ENCODE data around the gene PPP3CA.
"Not testable (repeated sequence)": the region's sequence is repeated elsewhere in the genome, so short reads cannot be mapped to it uniquely, and the experiment has no call there.

PPP3CA gene

DNA sequence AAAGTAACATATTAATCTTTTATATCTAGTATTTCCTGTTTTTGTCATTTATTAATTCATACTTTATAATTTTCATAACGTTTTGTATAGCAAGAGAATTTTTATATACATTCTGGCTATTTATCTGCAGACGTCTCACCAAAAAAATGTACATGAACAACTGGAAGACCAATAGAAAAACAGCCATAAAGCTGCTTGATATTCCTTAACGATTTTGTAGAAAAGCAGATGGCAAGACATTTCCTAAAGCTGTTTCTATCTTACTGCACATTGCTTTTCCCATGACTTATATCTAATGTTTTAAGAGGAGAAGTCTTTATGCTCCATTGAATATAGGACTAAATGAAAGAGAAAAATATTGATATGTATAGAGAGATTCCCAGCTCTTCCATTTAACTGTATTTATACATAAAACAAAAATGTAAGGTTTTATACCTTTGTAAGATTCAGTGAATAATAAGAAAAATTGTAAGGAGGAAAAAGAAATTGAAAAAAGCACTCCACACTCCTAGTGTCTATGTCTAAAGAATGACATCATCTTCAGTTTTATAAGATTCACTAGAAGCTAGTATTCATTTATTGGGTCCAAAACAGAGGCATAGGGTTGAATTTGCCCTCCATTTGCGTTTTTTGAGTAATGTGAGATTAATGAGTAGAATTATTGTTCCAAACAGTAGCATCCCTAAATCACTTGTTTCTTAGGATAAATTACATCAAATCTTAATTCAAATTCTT lies 248.5 kb downstream of the PPP3CA start:
- no peak for DNase-seq (ENCODE audit: low spot score)

DNA sequence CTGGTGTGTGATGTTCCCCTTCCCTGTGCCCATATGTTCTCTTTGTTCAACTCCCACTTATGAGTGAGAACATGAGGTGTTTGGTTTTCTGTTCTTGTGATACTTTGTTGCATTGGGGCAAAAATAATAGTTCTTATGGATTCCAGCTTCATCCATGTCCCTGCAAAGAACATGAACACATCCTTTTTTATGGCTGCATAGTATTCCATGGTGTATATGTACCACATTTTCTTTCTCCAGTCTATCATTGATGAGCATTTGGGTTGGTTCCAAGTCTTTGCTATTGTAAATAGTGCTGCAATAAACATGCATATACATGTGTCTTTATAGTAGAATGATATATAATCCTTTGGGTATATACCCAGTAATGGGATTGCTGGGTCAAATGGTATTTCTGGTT lies 254.7 kb downstream of the PPP3CA start:
- DNase-seq (ENCODE audit: low spot score) = not testable (repeated sequence)

- no peak for DNase-seq (ENCODE audit: low spot score)
These were observed 258.2 kb downstream of the PPP3CA start for GRCh38 chr4:101089168-101089567.

- peak; percentile 2 for DNase-seq (ENCODE audit: low spot score)
These were observed 260.3 kb downstream of the PPP3CA start for GRCh38 chr4:101086801-101087586.

DNA sequence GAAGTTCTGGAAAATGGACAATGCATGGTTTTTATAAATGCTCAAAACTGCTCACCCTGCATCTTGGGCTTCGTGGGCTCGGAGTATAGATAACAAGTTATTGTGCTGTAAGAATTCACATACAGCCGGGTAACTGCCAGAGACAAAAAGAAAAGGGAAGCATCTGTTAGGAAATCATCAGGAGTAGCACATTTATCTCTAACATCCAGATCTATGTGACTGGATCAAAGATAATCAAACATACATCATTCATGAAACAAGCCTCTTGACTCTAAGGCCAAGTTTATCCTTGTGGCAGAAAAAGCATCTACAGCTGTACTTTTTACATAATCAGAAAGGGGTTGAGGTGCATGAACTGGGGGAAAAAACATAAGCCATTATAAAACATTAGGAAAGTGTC lies 264.2 kb downstream of the PPP3CA start:
- no peak for DNase-seq (ENCODE audit: low spot score)

DNA sequence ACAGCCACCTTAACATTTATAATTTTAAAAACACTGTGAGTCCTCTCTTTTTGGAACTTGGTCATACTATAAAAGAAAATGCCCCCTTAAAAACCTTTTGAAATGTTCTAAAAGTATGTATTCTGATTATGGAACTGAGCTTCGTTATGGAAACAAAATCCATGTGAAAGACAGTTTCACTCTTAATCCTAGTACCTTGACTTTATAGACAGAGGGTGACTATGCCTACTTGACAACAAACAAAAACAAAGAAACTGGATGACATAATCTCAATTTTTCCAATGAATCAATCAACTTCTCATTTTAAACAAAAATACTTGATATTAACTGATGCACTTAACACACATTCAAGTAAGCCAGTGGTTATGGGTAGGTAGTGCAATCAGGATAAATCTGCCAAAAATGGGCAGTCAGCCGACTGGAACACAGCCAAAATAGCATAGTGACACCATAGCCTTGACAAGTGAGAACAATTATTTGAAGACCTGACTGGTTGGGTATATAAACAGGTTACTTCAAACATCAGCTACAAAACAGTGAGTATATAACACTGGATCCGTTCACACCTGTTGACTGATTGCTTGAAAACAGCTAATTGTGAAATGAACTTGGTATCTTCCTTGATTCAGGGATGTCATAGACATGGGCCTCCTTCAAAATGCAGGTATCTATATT lies 265.5 kb downstream of the PPP3CA start:
- no peak for DNase-seq (ENCODE audit: low spot score)

DNA sequence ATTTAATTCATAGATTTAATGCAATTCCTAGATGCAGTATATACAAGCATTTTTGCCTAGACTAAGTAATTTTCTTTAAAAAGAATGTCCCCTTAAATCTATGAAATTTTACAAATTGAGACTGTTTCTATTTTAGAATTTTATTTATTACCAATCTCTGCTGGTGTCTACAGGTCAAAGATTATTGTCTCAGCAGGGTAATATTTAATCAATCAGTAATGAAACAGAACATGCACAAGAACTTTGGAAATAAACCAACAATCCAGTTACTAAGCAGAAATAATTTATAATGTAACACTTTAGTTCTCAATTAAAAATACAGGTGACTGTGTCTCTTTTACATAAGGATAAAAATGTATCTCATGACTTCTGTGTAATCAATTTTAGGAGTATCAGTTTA lies 266.2 kb downstream of the PPP3CA start:
- DNase-seq (ENCODE audit: low spot score) = no peak

DNA sequence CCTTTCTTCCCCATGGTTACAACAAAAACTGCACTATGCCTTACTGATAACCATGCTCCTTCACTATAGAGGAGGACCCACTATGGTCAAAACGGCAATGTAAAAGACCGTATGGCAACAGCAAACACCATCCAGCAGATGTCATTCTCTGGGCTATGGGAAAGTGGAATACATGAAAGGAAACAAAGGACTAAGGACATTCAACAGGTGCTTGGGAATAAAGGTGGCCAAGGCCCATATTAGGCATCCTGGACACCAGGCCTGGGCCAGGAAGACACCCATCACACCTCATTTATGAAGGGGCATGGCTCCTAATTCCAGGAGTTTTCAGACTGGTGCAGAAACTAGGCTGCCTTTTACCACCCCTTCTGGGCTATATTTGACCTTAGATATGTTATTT lies 268.4 kb downstream of the PPP3CA start:
- no peak for DNase-seq (ENCODE audit: low spot score)

GRCh38 chr4:101076032-101076431 lies 271.3 kb downstream of the PPP3CA start:
- DNase-seq (ENCODE audit: low spot score) = no peak

DNA sequence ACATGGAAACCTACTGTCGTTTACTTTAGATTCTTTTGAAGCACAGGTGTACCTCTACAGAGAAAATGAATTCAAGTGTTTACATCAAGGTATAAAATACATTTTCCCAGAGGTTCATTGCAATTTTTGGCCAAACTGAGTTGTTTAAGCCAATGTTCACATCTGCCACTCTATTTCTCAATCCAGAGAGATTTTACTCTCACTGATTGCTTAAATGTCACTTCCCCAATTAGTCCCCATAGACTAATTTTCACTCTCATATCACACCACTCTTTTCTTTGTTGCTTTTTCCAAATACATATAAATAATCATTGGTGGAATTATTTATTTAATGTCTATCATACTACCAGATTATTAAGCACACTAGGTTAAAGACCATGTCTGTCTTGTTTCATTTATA lies 271.8 kb downstream of the PPP3CA start:
- DNase-seq (ENCODE audit: low spot score) = no peak

DNA sequence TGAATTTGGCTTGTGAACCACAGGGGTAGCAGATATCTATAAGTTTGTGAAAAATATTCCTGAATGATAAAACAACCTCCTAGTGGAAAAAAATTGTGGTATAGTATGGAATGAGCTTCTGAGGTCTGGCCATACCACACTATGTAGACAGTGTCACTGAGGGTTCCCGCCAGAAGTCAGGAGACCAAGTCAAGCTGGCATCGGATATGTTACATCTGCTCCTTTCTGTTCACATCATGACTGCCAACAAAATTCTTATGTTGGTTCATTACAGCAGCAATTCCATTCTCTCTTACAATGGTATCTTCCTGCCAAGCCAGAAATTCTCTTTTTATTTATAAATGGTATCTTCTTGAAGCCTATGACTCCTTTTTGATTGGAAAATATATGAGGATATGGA lies 273.0 kb downstream of the PPP3CA start:
- DNase-seq (ENCODE audit: low spot score) = no peak

DNA sequence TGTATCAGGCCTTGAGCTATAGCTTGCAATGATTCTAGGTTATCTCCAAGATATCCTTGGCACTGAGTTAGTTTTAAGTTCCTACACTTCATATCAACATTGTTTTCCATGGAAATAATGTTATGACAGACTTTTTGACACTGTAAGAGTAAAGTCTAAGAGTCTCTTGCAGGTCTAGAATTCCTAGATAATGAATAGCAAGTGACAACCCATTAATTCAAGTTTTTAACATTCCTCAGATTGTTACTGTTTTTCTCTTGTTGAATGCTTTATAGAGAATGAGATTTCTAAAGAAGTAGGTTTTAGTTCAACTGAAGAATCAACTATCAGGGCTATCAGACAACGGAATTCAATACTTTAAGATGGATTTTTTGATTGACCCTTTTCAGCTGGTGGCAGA lies 276.1 kb downstream of the PPP3CA start:
- DNase-seq (ENCODE audit: low spot score) = no peak

GRCh38 chr4:101068115-101068514 lies 279.2 kb downstream of the PPP3CA start:
- DNase-seq (ENCODE audit: low spot score) = no peak

DNA sequence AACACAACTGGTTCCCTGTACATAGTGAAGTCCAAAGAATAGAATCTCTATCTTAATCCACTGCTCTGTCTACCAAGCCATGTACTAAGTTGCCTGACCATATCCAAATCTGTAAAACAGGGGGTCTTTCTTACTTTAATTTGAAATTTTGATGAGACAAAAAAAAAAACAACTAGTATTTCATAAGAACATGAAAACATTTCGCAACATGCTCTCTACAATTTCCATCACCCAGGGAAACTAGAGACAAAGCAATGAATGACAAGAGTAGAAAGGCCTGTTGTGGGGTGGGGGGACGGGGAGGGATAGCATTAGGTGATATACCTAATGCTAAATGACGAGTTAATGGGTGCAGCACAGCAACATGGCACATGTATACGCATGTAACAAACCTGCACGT lies 279.9 kb downstream of the PPP3CA start:
- peak; percentile 1 for DNase-seq (ENCODE audit: low spot score)

GRCh38 chr4:101066626-101067170 lies 280.6 kb downstream of the PPP3CA start:
- no peak for DNase-seq (ENCODE audit: low spot score)

- DNase-seq (ENCODE audit: low spot score) = no peak
These were observed 281.3 kb downstream of the PPP3CA start for GRCh38 chr4:101065935-101066485.

GRCh38 chr4:101065346-101065745 lies 282.0 kb downstream of the PPP3CA start:
- DNase-seq (ENCODE audit: low spot score) = no peak

DNA sequence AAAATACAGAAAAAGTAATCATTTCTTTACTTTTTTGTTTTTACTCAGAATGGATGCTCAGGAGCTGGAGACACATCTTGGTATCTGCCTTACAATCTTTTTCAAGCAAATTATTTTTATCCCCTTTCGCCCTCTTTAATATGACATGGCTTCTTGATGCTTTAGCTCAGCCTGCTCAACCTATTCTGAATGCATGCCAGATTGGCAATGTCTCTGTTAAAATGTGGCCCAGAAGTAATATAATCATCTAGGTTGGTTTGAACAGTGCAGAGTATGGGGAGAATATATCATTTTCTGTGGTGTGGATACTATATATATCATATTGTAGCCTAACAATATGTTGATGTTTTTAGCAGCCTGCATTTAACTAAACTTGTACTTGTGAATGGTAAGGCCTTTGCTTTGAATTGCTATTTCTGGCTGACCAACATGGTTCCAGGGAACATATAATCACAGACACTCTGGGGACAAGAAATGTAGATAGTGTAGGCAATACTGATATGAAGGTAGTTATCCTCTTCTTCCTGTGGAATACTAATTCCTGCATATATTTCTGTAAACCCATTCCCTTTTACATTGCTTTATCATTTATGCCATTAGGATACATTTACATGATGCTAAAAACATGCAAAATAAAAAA lies 282.7 kb downstream of the PPP3CA start:
- no peak for DNase-seq (ENCODE audit: low spot score)

DNA sequence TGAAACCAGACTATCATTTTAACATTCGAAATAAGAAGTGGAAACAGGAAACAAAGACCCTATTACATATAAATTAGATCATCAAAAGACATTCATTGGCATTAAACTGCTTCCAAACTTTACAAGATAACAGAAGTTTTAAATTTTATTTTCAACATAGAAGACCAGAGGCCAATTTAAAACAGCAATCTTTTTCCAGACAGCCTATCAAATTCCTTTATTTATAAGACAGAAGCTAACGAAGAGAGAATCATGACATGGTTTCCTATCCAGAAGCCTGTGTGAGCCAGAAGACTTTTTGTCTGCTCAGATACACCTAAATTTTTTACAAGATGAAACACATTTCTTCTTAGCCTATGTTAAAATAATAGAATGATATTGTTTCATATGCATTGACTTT lies 291.9 kb downstream of the PPP3CA start:
- no peak for DNase-seq (ENCODE audit: low spot score)

- DNase-seq (ENCODE audit: low spot score) = no peak
These were observed 296.5 kb downstream of the PPP3CA start for GRCh38 chr4:101050837-101051205.

- no peak for DNase-seq (ENCODE audit: low spot score)
These were observed 297.1 kb downstream of the PPP3CA start for GRCh38 chr4:101050088-101050836.

Data from HuH-7 (cell line).